PFSK-1 (cell line): ENCODE data around the gene FNDC3A. TPM values are rescaled to one million over a fixed set of nuclear protein-coding genes. Genes with fewer than 3 reads are reported as not detected.

Source experiments
- FOXP2 ChIP-seq: optimal IDR thresholded peaks from 2 replicates; pipeline ENCODE3; 2011; ENCODE audit warnings: borderline replicate concordance, control low read depth, inconsistent platforms; ENCODE audit not compliant: insufficient read depth; ENCODE audit errors: extremely low read length, extremely low read depth
- POLR2AphosphoS5 ChIP-seq: IDR thresholded peaks from 2 replicates; pipeline ENCODE4 v1.6.1; 2012; ENCODE audit warnings: low read depth, mild to moderate bottlenecking, control low read depth, low read length, moderate library complexity
- REST ChIP-seq, 2 experiments: IDR thresholded peaks; 2 replicates each; pipeline versions ENCODE4 v1.6.1 to v1.8.0; 2011 to 2012; ENCODE audit warnings: low read depth in 2 of 2, low read length in 2 of 2, control low read depth in 1 of 2, inconsistent platforms in 1 of 2, mild to moderate bottlenecking in 1 of 2, moderate library complexity in 1 of 2; ENCODE audit not compliant: insufficient read depth in 1 of 2
- SIN3A ChIP-seq: IDR thresholded peaks from 2 replicates; pipeline ENCODE4 v1.6.1; 2012; ENCODE audit warnings: mild to moderate bottlenecking, low read length, moderate library complexity, borderline replicate concordance; ENCODE audit not compliant: insufficient read depth
- TAF1 ChIP-seq: IDR thresholded peaks from 2 replicates; pipeline ENCODE4 v1.6.1; 2012; ENCODE audit warnings: low read length, control low read depth, borderline replicate concordance; ENCODE audit not compliant: insufficient read depth
- polyA plus RNA-seq: library from polyadenylated mRNA; unstranded; fragments of >200 nt; gene quantifications from one replicate; pipeline ENCODE4 v1.2.1, GENCODE V29; 2012; ENCODE audit warnings: low read depth, missing spikeins; ENCODE audit not compliant: insufficient read length

Gene FNDC3A, protein sequence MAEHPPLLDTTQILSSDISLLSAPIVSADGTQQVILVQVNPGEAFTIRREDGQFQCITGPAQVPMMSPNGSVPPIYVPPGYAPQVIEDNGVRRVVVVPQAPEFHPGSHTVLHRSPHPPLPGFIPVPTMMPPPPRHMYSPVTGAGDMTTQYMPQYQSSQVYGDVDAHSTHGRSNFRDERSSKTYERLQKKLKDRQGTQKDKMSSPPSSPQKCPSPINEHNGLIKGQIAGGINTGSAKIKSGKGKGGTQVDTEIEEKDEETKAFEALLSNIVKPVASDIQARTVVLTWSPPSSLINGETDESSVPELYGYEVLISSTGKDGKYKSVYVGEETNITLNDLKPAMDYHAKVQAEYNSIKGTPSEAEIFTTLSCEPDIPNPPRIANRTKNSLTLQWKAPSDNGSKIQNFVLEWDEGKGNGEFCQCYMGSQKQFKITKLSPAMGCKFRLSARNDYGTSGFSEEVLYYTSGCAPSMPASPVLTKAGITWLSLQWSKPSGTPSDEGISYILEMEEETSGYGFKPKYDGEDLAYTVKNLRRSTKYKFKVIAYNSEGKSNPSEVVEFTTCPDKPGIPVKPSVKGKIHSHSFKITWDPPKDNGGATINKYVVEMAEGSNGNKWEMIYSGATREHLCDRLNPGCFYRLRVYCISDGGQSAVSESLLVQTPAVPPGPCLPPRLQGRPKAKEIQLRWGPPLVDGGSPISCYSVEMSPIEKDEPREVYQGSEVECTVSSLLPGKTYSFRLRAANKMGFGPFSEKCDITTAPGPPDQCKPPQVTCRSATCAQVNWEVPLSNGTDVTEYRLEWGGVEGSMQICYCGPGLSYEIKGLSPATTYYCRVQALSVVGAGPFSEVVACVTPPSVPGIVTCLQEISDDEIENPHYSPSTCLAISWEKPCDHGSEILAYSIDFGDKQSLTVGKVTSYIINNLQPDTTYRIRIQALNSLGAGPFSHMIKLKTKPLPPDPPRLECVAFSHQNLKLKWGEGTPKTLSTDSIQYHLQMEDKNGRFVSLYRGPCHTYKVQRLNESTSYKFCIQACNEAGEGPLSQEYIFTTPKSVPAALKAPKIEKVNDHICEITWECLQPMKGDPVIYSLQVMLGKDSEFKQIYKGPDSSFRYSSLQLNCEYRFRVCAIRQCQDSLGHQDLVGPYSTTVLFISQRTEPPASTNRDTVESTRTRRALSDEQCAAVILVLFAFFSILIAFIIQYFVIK
- 29.2 TPM for polyA plus RNA-seq

- TF ChIP-seq SIN3A (no peak), TAF1 (0 out of 2 replicates have a peak, but pooled peaks have one; percentile 54), FOXP2 (peak; percentile 27), REST (IDR thresholded peaks at IDR 0.05; ENCODE audit: insufficient read depth in 1 of 2, low read depth in 2 of 2, low read length in 2 of 2) (no peak), POLR2AphosphoS5 (peak; percentile 53; the same call in 1 of the 2 replicates)
Observed at GRCh38 chr13:48975856-48976575, at the start of gene FNDC3A. Gene FNDC3A (plus strand): TSS chr13:48975912. CDS start chr13:49006191, 30,279 bp downstream.

- TF ChIP-seq TAF1 (no peak), FOXP2 (no peak), REST (IDR thresholded peaks at IDR 0.05; ENCODE audit: insufficient read depth in 1 of 2, low read depth in 2 of 2, low read length in 2 of 2) (no peak), SIN3A (no peak), POLR2AphosphoS5 (no peak)
Observed at GRCh38 chr13:48928757-48929430, 46.8 kb upstream of the FNDC3A start.

- no peak for TF ChIP-seq TAF1
- no peak for TF ChIP-seq POLR2AphosphoS5
- no peak for TF ChIP-seq FOXP2
- no peak for TF ChIP-seq REST (IDR thresholded peaks at IDR 0.05; ENCODE audit: insufficient read depth in 1 of 2, low read depth in 2 of 2, low read length in 2 of 2)
- TF ChIP-seq SIN3A, result no peak
Observed at GRCh38 chr13:48930918-48931317, 44.8 kb upstream of the FNDC3A start.
